Lung (tissue), 12 donors: Measurements from ENCODE around the gene BCAS2. TPM values are rescaled to one million over a fixed set of nuclear protein-coding genes. Genes with fewer than 3 reads are reported as not detected.

Experiments used
- ATAC-seq: fragments of 200-7000 bp; cut with Tn5 transposase; one replicate; pipeline ENCODE4 v1.9.1; 2020; ENCODE audit warnings: moderate number of reproducible peaks; ENCODE audit not compliant: insufficient read depth, low FRiP score
- DNase-seq, 3 donors: peaks; one replicate each; pipeline ENCODE4 v3.0.0-alpha.2; 2013 to 2017
- H3K27ac ChIP-seq, 2 donors: one replicate each; pipeline ENCODE4 v1.5.1; 2013; ENCODE audit warnings: mild to moderate bottlenecking in 2 of 2, moderate library complexity in 2 of 2, control low read depth in 1 of 2, inconsistent platforms in 1 of 2, low read depth in 1 of 2, low read length in 1 of 2
- H3K27me3 ChIP-seq, 3 donors: one replicate each; pipeline ENCODE4 v1.5.1; 2013; ENCODE audit warnings: low read length in 2 of 3; ENCODE audit not compliant: control insufficient read depth in 3 of 3, insufficient read depth in 3 of 3
- H3K36me3 ChIP-seq, 4 donors: one replicate each; pipeline ENCODE4 v1.5.1; 2013; ENCODE audit warnings: low read length in 4 of 4, mild to moderate bottlenecking in 1 of 4, moderate library complexity in 1 of 4; ENCODE audit not compliant: control insufficient read depth in 4 of 4, insufficient read depth in 4 of 4
- H3K4me1 ChIP-seq, 5 donors: one replicate each; pipeline ENCODE4 v1.5.1; 2013; ENCODE audit warnings: low read length in 5 of 5, mild to moderate bottlenecking in 2 of 5, moderate library complexity in 1 of 5; ENCODE audit not compliant: control insufficient read depth in 5 of 5, insufficient read depth in 5 of 5
- H3K4me3 ChIP-seq: one replicate; pipeline ENCODE4 v1.5.1; 2013; ENCODE audit warnings: mild to moderate bottlenecking, control low read depth, moderate library complexity
- H3K9ac ChIP-seq, 2 donors: one replicate each; pipeline ENCODE4 v1.5.1; 2013; ENCODE audit warnings: low read length in 2 of 2, control low read depth in 1 of 2; ENCODE audit not compliant: insufficient read depth in 1 of 2
- H3K9me3 ChIP-seq, 4 donors: one replicate each; pipeline ENCODE4 v1.5.1; 2013; ENCODE audit warnings: low read length in 3 of 4, mild to moderate bottlenecking in 1 of 4, moderate library complexity in 1 of 4; ENCODE audit not compliant: control insufficient read depth in 4 of 4, insufficient read depth in 3 of 4
- WGBS, 2 donors: extraction: QIAGEN DNeasy Blood & Tissue Kit; methylation state at CpG; one replicate each; pipeline ENCODE4 v1.1.7; 2013; 5-methylcytosine and 5-hydroxymethylcytosine counted together
- polyA plus RNA-seq, 2 donors: library from polyadenylated mRNA; stranded (reverse); fragments of 200-250 nt; gene quantifications; one replicate each; pipeline ENCODE4 v1.2.1, GENCODE V29; 2013
- total RNA-seq, 2 donors: library from RNA; depleted of rRNA in 1 of 2; stranded (reverse); fragments of >200 nt in 1 of 2; gene quantifications; one replicate each; pipeline ENCODE4 v1.2.1, GENCODE V29; 2014 to 2021
- TF ChIP-seq, protein P1 (sequence below): IDR thresholded peaks from 2 replicates; pipeline ENCODE4 v1.5.1; 2012; ENCODE audit warnings: mild to moderate bottlenecking; ENCODE audit errors: control extremely low read depth, extremely low read depth
- donor health status: control.
- donor health status: control.
- donor health status: Bipolar disorder and iron deficiency.
- donor health status: healthy.
- donor health status: DM: yes; HTN: yes; CAD: no.

Gene BCAS2
- total and polyA plus RNA-seq, 4 donors: 22.4 to 31.3 (median 29.8) TPM

- ATAC-seq: no peak
- Histone ChIP-seq H3K9ac (no peak overlapping the region), H3K27ac (no peak overlapping the region), H3K4me1 (no peaks in the 10 kb centered on the region), H3K9me3 (no peaks in the 10 kb centered on the region), H3K27me3 (no peaks in the 10 kb centered on the region), H3K36me3 (no peaks in the 10 kb centered on the region), H3K4me3 (no peak overlapping the region)
- WGBS, 2 donors: 56 to 79% methylated on average over 3 of the region's 3 CpGs
- DNase-seq: no peak
- TF ChIP-seq, protein P1, sequence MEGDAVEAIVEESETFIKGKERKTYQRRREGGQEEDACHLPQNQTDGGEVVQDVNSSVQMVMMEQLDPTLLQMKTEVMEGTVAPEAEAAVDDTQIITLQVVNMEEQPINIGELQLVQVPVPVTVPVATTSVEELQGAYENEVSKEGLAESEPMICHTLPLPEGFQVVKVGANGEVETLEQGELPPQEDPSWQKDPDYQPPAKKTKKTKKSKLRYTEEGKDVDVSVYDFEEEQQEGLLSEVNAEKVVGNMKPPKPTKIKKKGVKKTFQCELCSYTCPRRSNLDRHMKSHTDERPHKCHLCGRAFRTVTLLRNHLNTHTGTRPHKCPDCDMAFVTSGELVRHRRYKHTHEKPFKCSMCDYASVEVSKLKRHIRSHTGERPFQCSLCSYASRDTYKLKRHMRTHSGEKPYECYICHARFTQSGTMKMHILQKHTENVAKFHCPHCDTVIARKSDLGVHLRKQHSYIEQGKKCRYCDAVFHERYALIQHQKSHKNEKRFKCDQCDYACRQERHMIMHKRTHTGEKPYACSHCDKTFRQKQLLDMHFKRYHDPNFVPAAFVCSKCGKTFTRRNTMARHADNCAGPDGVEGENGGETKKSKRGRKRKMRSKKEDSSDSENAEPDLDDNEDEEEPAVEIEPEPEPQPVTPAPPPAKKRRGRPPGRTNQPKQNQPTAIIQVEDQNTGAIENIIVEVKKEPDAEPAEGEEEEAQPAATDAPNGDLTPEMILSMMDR: no peak
Measured at GRCh38 chr1:114559356-114559755, 22.1 kb downstream of the BCAS2 start.

DNA sequence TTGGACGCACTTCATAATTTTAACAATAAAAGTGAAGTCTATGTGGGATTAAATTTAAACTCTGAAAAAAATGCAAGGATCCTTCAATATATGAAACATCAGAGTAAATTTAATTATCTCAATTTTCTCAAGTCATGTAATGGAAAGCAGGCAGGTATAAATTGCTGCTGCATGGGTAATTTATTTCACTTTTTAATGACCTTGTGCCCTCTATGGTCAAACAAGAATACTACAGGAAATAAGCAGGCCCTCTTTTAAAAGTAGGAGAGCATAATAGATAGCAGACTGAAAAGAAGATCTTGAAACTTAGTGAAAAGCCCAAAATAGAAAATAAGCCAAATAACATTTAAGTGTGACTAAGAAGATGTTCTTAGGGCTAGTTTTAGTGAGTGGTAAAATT, 22.9 kb downstream of the BCAS2 start:
- TF ChIP-seq, protein P1: peak; percentile 9
- no peak for ATAC-seq
- Histone ChIP-seq H3K9ac (no peak overlapping the region), H3K27me3 (no peaks in the 10 kb centered on the region), H3K9me3 (no peaks in the 10 kb centered on the region), H3K4me3 (no peak overlapping the region), H3K27ac (no peak overlapping the region), H3K36me3 (no peaks in the 10 kb centered on the region), H3K4me1 (no peaks in the 10 kb centered on the region)
- DNase-seq: peak in 2 of 3 donors; percentile 9 to 17
- WGBS, 2 donors: 97 to 100% methylated on average over 1 of the region's 1 CpG

GRCh38 chr1:114554577-114554976, 26.8 kb downstream of the BCAS2 start:
- ATAC-seq: no peak
- no peaks in the 10 kb centered on the region for H3K9me3 ChIP-seq
- no peak overlapping the region for H3K9ac ChIP-seq
- DNase-seq: no peak
- H3K27ac ChIP-seq: no peak overlapping the region
- H3K4me1 ChIP-seq: no peaks in the 10 kb centered on the region
- no peak overlapping the region for H3K4me3 ChIP-seq
- H3K36me3 ChIP-seq: no peaks in the 10 kb centered on the region
- TF ChIP-seq, protein P1: no peak
- WGBS, 2 donors: 61 to 99% methylated on average over 2 of the region's 2 CpGs
- H3K27me3 ChIP-seq: no peaks in the 10 kb centered on the region

DNA sequence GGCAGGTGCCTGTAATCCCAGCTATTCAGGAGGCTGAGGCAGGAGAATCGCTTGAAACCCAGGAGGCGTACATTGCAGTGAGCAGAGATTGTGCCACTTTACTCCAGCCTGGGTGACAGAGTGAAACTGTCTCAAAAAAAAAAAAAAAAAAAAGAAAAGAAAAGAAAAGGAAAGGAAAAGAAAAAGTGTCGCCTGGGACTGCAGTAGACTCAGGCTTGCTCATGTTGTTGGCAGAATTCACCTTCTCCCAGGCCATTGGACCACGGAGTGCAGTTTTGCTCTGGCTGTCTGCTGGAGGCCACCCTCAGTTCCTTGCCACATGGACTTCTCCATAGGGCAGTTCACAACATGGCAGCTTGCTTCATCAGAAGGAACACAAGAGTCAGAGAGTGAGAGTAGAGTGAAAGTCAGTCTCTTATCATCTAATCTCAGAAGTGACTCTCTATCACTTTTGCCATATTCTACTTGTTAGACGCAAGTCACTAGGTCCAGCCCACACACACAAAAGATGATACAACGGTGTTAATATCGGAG, 29.2 kb downstream of the BCAS2 start:
- Histone ChIP-seq H3K4me1 (no peaks in the 10 kb centered on the region), H3K9ac (no peak overlapping the region), H3K27ac (no peak overlapping the region), H3K36me3 (no peaks in the 10 kb centered on the region), H3K27me3 (no peaks in the 10 kb centered on the region), H3K4me3 (no peak overlapping the region), H3K9me3 (no peaks in the 10 kb centered on the region)
- DNase-seq (no peak), ATAC-seq (no peak)
- TF ChIP-seq, protein P1: no peak
- WGBS, 2 donors: 96% methylated on average over 7 of the region's 7 CpGs
